Glutamatergic neuron (in vitro differentiated cells): ENCODE results near the gene ISOC1. TPM values are rescaled to one million over a fixed set of nuclear protein-coding genes. Genes with fewer than 3 reads are reported as not detected.

Experiments used
- DNase-seq: peaks from one replicate; pipeline ENCODE4 v3.0.0; 2022
- H3K27ac Mint-ChIP-seq: one replicate; pipeline ENCODE4 v1.8.0; 2020; ENCODE audit warnings: mild to moderate bottlenecking, mixed read lengths, inconsistent platforms; ENCODE audit not compliant: unreplicated experiment
- H3K27me3 Mint-ChIP-seq: one replicate; pipeline ENCODE4 v1.8.0; 2020; ENCODE audit warnings: mild to moderate bottlenecking, moderate library complexity, mixed read lengths, inconsistent platforms; ENCODE audit not compliant: unreplicated experiment
- H3K36me3 Mint-ChIP-seq: one replicate; pipeline ENCODE4 v1.8.0; 2020; ENCODE audit warnings: mild to moderate bottlenecking, mixed read lengths, inconsistent platforms; ENCODE audit not compliant: unreplicated experiment
- H3K4me1 Mint-ChIP-seq: one replicate; pipeline ENCODE4 v1.8.0; 2020; ENCODE audit warnings: mild to moderate bottlenecking, low read depth, mixed read lengths, inconsistent platforms; ENCODE audit not compliant: unreplicated experiment
- H3K4me3 Mint-ChIP-seq: one replicate; pipeline ENCODE4 v1.8.0; 2020; ENCODE audit warnings: mild to moderate bottlenecking, mixed read lengths, inconsistent platforms; ENCODE audit not compliant: unreplicated experiment
- H3K9me3 Mint-ChIP-seq: one replicate; pipeline ENCODE4 v1.8.0; 2020; ENCODE audit warnings: mild to moderate bottlenecking, moderate library complexity, mixed read lengths, inconsistent platforms; ENCODE audit not compliant: unreplicated experiment
- CTCF ChIP-seq: fragments of 200-600 bp; sonication (generic); IDR thresholded peaks from one replicate; pipeline ENCODE4 v1.5.0; 2021; ENCODE audit not compliant: partially characterized antibody, unreplicated experiment
- total RNA-seq: library from RNA; stranded (reverse); fragmentation: NEBNext Ultra II Directional; extraction: Animal tissue kit (Norgen Biotek cat#: 25700); gene quantifications from one replicate; pipeline ENCODE4 v1.2.1, GENCODE V29; 2021; ENCODE audit not compliant: unreplicated experiment

ISOC1 gene
- total RNA-seq, 1 donor from 2014 or later: 4.8 TPM

GRCh38 chr5:129110742-129111141 lies 16.2 kb downstream of the ISOC1 start:
- H3K27me3 Mint-ChIP-seq: no peaks in the 10 kb centered on the region
- H3K36me3 Mint-ChIP-seq: no peaks in the 10 kb centered on the region
- H3K27ac Mint-ChIP-seq: no peak overlapping the region
- H3K4me1 Mint-ChIP-seq: no peaks in the 10 kb centered on the region
- H3K9me3 Mint-ChIP-seq: no peaks in the 10 kb centered on the region
- no peak overlapping the region for H3K4me3 Mint-ChIP-seq
- TF ChIP-seq CTCF: no peak
- DNase-seq: no peak

DNA sequence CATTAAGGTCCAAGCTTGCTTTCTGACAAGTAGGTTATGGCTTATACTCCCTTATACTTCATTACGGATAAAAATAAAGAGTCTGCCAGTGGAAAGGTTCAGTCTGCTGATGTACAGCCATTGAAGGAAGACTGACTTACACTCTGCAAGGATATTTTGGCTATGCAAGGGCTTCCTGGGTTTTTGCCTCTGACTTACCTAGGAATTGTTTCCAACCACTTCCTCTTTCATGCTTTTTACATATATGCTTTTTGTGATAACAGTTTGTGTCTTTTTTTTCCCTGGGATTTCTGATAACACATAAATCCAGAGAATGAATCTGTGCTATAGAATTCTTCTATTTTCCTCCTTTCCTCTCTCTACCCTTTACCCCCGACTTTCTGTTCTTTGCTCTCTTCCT lies 16.8 kb downstream of the ISOC1 start:
- TF ChIP-seq CTCF: no peak
- H3K4me1 Mint-ChIP-seq: no peaks in the 10 kb centered on the region
- no peak for DNase-seq
- H3K9me3 Mint-ChIP-seq: no peaks in the 10 kb centered on the region
- no peak overlapping the region for H3K27ac Mint-ChIP-seq
- no peak overlapping the region for H3K4me3 Mint-ChIP-seq
- no peaks in the 10 kb centered on the region for H3K27me3 Mint-ChIP-seq
- no peaks in the 10 kb centered on the region for H3K36me3 Mint-ChIP-seq

DNA sequence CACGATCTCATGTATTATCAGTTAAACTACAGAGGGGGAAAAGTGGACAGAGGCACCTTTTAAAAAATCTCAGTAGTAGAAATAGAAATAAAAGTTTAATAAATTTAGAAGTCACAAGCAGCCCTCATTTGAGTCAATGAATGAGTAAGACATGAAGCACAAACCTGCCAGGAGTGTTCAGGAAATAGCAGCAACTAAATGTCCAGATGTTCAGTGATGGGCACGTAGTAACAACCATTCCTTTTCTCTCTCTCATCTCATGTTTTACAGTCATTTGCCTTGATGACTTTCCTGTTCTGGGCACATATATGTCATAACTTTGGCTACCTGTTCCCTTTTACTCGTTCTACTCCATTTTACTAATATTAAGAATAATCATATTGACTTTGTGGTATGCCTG lies 17.7 kb downstream of the ISOC1 start:
- Mint-ChIP-seq H3K9me3 (no peaks in the 10 kb centered on the region), H3K4me1 (no peaks in the 10 kb centered on the region), H3K27ac (no peak overlapping the region), H3K4me3 (no peak overlapping the region), H3K27me3 (no peaks in the 10 kb centered on the region), H3K36me3 (no peaks in the 10 kb centered on the region)
- no peak for DNase-seq
- TF ChIP-seq CTCF: no peak

- H3K9me3 Mint-ChIP-seq: no peaks in the 10 kb centered on the region
- H3K27me3 Mint-ChIP-seq: no peaks in the 10 kb centered on the region
- H3K27ac Mint-ChIP-seq: no peak overlapping the region
- H3K36me3 Mint-ChIP-seq: no peaks in the 10 kb centered on the region
- H3K4me3 Mint-ChIP-seq: no peak overlapping the region
- DNase-seq: no peak
- no peaks in the 10 kb centered on the region for H3K4me1 Mint-ChIP-seq
- no peak for TF ChIP-seq CTCF
These were observed 19.3 kb downstream of the ISOC1 start for GRCh38 chr5:129113867-129114266.

- no peak for DNase-seq
- TF ChIP-seq CTCF: no peak
- Mint-ChIP-seq H3K27ac (no peak overlapping the region), H3K27me3 (no peaks in the 10 kb centered on the region), H3K9me3 (no peaks in the 10 kb centered on the region), H3K36me3 (no peaks in the 10 kb centered on the region), H3K4me1 (no peaks in the 10 kb centered on the region), H3K4me3 (no peak overlapping the region)
These were observed 20.1 kb downstream of the ISOC1 start for GRCh38 chr5:129114539-129115193.
